HG02870 (cell line): Measurements from ENCODE around the gene TPP2.

Experiments used
- ATAC-seq: cut with Tn5 transposase; IDR thresholded peaks from one replicate; pipeline ENCODE4 v1.9.1; 2021; ENCODE audit warnings: mild to moderate bottlenecking, moderate library complexity; ENCODE audit not compliant: unreplicated experiment

TPP2 gene

DNA sequence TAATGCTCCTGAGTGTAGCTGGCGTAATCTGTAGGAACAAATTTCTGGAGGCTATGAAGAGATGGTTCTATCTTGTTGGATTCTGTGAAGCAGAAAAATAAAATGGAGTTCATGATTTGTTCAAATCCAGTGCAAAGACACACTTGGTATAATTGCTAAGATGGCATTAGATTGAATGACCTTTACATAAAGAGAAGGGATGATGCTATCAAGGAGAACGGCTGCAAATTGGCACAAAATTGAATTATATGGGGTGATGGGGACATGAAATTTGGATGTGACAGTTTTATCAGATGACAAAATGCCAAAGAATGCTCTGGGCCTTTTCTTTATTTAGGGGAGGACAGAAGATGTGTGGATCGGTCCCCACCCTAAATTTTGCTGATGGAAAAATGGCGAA, 94.1 kb downstream of the TPP2 start:
- no peak for ATAC-seq

DNA sequence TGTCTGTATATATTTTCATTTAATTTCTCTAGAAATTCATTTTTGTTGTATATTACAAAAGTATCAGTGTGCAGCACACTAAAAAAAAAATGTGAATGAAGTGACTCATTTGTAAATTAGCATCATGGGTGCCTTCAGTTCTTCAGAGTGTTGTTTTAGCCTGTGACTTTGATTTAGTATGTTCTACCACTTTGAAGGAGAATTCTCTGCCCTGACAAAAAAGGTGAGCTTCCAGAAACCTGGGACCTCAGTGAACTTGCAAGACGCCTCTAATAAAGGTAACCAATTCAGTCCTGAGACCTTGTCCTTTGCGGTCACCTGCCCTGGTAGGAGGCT, 95.7 kb downstream of the TPP2 start:
- ATAC-seq = no peak

DNA sequence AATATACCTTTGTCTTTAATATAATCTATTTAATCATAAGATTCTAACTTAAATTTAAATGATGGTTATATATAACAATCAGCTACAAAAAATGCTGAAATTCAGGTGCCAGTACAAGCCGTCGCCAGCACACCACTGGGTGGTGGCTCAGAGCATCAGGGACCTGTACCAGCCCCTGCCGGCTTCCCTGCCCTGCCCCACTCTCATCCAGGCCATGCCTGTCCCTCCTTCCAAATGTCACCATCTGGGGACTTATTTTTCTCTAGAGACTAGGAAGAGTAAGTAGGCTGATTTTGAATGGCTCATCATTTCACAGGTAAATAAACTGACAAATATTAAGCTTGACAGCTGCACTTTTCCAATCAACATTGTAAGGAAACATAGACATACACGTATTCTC, 96.5 kb downstream of the TPP2 start:
- ATAC-seq = no peak

DNA sequence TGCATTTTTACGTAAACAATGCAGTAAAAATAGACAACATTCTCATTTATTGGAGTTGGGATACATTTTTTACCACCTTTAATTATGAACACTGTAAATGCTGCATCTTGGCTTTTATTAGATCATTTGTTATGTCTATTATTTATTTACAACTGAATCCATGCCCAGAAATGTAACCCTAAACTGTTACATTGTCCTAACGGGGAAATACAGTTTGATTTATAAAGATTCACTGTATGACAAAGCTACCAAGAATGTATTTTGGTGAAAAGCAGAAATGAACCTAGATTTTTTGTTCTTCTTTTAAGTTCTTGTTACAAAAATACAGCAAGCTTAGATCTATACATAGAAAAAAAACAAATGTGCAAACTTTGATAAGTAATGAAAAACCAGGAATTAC, 97.0 kb downstream of the TPP2 start:
- ATAC-seq = no peak

DNA sequence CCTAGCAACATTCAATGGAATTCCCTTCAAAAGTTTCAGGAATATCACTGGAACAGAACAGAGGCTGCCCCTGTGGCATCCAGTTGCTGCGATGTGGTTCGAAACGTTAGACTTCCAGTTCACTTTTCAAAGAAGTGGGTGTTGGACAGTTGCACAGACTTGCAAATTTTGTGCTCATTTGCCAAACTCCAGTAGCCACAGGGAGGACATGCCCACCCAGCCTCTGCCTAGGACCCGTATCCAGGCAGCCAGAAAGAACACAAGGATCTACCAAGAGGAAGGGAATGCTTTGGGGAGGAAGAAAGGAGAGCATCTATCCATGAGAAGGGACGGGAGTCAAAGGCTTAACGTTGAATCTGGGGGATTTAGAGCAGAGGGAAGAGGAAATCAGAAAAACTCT, 98.2 kb downstream of the TPP2 start, which contains the start of gene METTL21C:
TSS of gene METTL21C (minus strand) at position 108 of the 400 bp plus-strand sequence. CDS start 546 bp downstream, outside the sequence.
- no peak for ATAC-seq

DNA sequence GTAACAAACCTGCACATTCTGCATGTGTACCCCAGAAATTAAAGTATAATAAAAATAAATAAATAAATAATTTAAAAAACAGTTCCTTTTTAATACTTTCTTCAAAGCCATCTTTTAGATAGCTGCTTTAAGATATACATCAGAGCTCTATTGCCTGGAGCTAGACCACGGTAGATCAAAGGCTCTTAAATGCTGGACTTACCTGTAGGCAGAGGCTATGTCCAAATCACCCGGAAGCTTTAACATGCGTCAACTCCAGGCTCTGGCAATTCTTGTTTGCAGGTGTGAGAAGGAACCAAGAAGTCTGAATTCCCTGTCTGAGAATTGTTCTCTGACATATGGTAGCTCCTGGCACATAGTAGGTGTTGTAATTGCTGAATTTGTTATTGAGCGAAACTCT, 99.7 kb downstream of the TPP2 start:
- no peak for ATAC-seq

DNA sequence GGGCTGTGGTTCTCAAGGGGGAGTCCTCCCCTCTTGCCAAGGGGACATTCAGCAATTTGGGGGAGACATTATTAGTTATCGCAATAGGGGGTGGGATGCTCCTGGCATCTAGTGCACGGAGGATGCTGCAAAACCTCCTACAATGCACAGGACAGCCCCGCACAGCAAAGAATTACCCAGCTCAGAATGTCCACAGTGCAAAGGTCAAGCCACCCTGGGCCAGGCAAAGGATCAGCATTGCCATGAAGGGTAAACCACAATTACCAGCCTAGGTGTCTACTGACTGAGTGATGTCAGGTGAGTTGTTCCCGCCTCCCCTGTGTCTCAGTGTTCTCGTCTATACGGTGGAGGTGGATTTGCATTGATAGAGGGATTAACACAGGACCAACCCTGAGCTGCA, 100.5 kb downstream of the TPP2 start:
- ATAC-seq = no peak

DNA sequence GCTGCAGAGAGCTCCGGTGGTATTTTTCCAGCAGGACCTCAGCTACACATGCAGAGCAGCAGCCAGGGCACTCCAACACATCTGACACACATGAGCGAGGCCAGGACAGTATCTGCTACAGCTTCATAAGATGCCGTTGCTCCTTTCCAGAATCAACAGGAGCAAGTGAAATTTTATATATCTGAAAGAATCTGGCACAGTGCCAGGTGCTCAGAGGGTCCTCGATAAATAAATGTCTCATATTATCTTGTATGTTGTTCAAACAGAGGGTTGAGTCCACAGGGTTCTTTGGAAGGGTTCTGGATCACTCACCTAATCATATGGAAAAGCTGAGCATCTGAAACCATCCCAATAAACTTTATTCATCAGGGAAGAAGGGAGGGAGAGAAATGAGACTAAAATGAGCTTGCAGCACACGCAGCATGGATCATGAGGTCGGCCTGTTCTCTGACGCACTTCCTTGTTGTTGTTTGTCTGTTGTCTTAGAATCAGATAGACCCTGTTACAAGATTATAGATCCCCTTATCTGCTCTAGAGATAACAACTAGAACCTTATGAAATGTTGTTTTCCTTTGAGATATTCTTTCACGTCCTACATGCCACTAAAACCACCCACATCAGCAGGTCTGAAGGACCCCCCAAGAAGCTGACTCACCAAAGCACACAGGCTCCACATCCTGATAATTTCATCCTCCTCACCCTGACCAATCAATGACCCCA, 101.3 kb downstream of the TPP2 start:
- ATAC-seq = no peak

DNA sequence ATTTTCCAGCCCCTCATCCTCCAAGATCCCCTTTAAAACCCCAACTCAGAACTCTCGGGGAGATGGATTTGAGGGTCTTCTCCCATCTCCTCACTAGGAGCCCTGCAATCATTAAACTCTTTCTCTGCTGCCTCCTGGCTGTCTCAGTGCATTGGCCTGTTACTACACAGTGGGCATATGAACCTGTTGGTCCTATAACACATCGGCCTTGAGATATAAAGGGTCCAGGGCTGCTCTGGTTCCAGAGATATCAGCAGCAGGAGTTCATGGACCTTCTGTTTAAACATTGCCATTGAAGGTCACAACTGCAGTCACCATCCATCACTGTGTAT, 101.8 kb downstream of the TPP2 start:
- no peak for ATAC-seq

DNA sequence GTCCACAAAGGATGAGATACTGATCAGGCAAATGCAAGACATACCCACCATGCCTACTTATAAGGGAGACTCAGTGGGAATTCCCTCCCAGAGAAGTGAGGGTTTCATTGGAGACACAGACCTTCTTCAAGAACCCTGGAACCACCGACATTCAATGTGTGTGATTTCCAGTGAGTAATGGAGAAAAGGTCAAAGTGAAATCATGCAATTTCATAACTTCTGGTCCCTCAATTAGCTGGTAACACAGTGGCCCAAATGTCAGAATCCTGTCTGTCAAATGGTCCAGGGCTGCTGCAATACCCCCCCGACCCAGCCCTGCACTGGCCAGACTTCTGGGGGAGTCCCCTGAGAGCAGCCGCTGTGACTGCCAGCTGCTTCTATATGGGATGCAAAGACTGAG, 102.7 kb downstream of the TPP2 start:
- no peak for ATAC-seq

DNA sequence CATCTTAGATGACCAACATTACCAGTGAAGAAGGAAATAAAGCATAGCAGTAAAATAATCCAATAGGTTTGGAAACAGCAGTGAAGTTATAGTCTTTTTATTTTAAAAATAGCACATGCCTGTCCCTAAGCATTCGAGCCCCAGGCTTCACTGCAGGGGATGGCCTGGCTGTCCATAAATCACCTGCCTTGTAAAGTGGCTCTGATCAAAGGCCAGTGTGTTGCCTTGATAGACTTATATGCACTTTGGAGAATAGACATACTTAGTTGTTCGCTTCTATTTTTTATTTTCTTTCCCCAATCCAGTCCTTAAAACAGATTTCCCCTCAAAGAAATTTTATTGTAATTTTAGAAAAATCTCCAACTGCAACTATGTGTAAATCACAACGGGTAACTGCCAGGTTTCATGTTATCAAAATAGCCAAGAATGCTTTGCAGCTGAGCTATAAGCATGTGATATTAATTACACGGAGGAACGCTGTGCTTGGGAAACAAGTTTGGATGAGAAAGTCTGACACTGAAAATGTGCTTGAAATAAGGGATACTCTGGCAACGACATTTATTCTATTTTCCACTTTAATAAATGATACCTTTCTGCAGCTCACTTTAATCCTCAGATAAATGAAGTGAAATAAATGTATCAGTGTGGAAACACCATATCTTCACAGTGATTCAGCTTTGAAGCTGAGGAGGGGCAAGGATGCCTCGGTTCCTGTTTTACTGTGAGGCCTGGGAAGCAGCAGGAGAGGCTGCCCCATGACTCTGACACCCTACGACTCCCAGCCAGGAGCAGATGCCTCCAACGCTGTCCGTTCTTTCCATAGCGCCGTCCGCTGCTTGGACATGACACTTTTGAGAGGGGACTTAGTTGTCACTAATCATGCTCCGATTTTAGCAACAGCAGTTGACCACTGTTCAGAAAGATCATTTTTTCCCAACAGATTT, 103.6 kb downstream of the TPP2 start:
- no peak for ATAC-seq

DNA sequence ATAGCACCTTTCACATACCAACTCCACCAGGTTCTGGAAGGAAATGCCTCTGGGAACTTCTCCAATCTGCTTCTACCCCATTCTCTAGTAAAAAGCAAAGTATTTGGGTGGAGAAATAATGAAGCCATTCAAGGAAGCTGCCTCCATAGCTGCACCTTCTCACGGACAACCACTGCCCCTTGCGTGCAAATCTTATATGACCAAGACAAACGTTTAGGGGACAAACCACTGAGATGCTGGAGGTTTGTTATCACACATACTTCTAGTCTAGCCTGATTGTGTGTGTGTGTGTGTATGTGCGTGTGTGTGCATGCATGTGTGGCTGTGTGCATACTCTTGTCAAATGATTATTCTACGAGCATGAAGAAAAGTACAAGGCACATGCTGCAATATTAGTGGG, 104.5 kb downstream of the TPP2 start:
- ATAC-seq = no peak

DNA sequence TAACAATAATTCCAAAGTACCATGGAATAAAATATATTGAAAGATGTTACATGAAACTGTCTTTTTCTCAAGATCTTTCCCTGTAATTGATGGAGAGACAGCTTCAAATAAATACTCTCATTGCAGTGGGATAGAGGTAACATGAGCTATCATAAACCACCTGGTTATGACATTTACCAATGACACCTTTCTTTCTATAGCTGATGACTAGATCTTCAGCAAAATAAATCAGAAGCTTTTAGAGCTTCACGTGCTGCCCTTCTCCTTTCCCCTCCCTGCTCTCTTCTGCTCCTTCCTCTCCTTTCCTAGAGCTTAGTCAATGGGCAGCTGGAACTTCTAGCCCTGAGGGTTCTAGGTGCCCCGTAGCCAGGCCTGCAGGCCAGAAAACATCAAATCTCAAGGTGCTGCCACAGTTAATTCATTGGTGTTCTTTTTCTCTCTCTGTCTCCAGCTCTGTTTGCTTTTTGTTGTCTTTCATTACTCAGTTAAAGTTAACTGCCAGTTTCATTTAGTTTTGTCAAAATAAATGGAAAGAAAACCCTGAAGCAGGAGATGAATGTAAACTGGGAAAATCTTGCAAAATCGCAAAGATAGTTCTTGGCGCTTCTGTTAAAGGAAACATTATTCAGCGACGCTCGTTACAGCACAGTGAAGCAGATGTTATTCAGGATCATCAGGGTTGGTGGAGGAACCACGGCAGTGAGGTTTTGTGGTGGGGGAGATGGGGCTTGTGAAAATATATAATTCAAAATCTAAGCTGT, 106.4 kb downstream of the TPP2 start:
- no peak for ATAC-seq

DNA sequence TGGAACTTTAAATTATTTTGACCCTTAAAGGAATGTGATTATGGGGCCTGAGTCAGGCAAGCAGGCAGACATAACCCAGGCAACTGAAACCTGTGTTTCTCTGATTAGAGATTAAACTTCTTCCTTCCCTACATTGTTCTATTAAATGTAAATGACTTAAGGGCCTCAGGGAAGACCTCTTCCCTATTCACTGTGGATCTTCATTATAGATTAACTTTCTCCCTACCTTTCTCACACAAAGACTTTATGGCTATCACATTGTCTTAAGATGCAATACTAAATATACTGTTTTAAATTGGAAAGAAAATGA, 106.9 kb downstream of the TPP2 start:
- no peak for ATAC-seq

DNA sequence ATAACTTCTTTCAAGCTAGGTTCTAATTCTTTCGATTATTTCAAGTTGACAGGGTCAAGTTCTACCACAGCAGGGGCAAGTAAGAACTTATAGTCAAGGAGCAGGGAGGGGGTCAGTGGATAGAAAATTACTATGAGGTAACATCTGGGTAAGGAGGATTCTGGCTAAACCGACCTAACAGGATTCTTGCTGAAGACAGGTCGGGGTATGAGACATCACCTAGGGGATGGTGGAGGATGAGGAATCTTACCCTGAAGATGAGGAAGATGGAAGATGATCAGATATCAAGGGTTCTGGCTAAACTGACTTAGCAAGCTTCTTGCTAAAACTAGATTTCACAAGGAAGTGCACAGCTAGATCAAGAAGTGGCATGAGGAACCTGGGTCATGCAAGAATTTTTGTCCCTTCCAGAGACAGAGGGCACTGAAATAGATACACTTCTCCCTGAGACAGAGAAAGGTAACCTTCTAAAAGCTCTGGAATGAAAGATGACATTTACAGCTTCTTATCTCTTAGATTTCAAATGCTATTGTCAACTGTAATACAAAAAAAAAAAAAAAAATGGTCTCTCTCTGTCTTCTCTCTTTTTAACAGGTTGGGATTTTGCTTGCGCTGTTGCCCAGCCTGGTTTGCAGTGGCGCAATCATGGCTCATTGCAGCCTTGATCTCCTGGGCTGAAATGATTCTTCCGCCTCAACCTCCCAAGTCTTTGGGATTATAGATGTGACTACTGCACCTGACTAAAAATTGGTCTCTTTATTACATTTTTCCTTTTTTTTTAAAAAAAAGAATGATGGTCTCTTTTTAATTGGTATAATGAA, 107.7 kb downstream of the TPP2 start:
- no peak for ATAC-seq

DNA sequence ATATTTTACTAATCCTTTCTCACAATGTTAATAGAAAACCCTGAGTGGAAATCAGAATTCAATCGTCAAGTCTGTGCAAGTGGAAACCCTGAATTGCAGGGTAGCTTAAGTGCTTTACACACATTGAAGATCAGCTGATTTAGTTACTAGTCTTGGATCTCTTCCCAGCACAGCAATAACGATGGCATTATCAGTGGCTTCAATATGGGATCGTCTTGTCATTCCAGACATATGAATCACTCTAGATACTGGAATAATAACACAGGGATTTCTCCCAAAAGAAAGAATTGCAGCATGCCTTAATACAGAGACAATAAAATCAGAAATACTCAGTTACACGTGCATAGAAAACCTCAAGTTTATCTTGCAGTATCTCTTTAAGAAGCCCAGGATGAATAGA, 110.7 kb downstream of the TPP2 start:
- no peak for ATAC-seq

DNA sequence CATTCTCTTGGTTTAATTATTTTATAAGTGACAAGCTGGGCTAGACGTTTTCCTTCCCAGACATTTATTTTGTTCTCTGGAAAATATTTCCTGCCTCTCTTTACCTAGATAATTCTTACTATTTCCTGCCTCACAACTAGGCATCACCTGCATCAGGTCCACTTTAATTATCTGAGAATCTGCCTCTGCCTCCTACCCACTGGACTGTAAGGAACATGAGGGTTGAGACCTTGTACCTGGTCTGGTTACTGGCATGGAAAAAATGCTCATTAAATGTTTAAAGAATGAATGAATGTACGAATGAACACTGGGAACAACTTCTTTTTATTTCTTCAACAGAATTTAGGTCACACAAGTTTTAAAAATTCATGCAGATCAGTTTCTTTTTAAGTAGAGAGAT, 111.4 kb downstream of the TPP2 start:
- ATAC-seq = no peak

DNA sequence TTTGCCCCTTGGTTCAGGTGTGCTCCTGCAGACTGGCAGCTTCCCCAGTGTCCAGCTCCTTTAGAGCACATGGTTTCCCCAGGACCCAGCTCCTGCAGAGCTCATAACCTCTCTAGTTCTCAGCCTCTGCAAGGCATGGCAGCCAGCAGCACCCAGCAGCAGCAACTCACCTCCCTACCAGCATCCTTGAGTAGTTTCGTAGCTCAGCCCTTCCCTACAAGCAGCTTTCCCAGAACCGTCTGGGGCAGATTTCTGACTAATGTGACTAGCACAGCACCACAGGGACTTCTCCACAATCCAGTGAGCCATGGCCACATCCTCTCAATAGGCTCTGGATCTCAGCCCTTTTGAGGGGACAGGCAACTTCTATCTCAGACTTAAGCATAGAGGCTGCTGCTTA, 112.2 kb downstream of the TPP2 start:
- ATAC-seq = no peak

DNA sequence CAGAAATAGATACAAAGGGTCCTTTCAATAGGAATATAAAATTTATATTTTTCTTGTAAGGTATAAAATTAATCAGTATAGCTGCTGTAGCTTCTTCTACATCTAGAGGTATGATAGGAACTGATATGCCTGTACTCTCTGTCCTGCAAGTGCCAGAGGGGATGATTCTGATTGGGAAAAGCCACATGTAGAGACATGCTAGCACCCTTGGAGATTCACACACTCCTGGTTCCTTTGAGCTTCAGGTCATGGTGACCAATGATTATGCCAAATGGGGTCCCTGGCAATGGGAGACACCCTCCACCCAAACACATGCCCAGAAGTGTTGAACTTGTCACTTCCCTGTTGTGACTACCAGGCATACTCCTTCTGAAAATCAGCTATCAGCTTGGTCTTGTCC, 112.8 kb downstream of the TPP2 start:
- ATAC-seq = no peak

DNA sequence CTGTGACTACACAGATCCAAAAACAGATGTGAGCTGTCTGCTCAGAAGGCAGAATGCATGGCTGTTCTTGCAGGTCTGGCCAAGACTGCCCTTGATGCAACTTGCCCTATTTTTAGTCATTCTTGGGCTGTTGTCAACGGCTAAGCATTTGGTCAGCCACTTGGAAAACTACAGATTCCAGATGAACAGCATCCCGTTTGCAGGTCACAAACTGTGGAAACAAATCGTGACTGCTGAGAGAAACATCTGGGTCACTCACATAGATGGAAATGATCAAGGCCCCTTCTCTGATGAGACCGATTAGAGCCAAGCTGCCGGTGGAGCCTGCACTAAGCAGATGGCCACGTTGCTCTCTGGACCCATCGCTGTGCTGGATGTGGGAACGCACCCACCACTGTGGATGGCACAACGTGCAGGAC, 113.5 kb downstream of the TPP2 start:
- ATAC-seq = no peak

DNA sequence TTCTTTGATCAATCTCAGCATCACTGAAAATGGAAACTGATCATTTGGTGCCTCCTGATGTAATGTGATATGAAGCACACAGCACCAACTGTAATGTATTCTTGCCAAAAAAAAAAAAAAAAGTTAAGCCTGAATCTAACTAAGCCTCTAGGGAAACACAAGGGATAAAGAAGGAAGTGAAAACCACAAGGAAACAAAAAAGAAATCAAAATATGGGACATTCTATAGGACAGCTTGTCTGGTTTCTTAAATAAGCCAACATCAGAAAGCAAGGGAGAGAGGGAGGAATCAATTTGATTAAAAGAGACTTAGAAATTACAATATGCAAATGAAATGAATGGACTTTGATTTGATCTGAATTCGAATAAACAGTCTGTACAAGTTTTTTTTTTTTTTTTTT, 118.7 kb downstream of the TPP2 start:
- ATAC-seq = no peak
